Measurements from ENCODE around the gene FLVCR2.

The FLVCR2 gene

GRCh38 chr14:75578102-75578785 lies at the start of gene FLVCR2:
Gene FLVCR2 (plus strand): TSS chr14:75578620. CDS start chr14:75578973, 353 bp downstream.
- DNase-seq = peak; percentile 24

- DNase-seq = no peak
Observed at GRCh38 chr14:75531256-75531655, 47.2 kb upstream of the FLVCR2 start.

- no peak for DNase-seq
Observed at GRCh38 chr14:75531660-75532317, 46.6 kb upstream of the FLVCR2 start.

- no peak for DNase-seq
Observed at GRCh38 chr14:75533791-75534555, 44.4 kb upstream of the FLVCR2 start.

GRCh38 chr14:75535164-75535898 lies 43.1 kb upstream of the FLVCR2 start:
- DNase-seq = no peak

GRCh38 chr14:75537071-75537470 lies 41.3 kb upstream of the FLVCR2 start:
- DNase-seq = no peak

GRCh38 chr14:75539162-75539560 lies 39.3 kb upstream of the FLVCR2 start:
- no peak for DNase-seq

GRCh38 chr14:75539561-75540478 lies 38.6 kb upstream of the FLVCR2 start:
- no peak for DNase-seq

- DNase-seq = no peak
Observed at GRCh38 chr14:75540479-75540851, 38.0 kb upstream of the FLVCR2 start.

- DNase-seq = no peak
Observed at GRCh38 chr14:75542588-75543091, 35.8 kb upstream of the FLVCR2 start.

- DNase-seq = no peak
Observed at GRCh38 chr14:75543253-75543652, 35.2 kb upstream of the FLVCR2 start.

GRCh38 chr14:75543786-75544185 lies 34.6 kb upstream of the FLVCR2 start:
- no peak for DNase-seq

GRCh38 chr14:75545907-75546306 lies 32.5 kb upstream of the FLVCR2 start:
- no peak for DNase-seq

- DNase-seq = no peak
Observed at GRCh38 chr14:75547552-75548250, 30.7 kb upstream of the FLVCR2 start.

- DNase-seq = no peak
Observed at GRCh38 chr14:75548544-75548943, 29.9 kb upstream of the FLVCR2 start.

GRCh38 chr14:75549169-75549568 lies 29.3 kb upstream of the FLVCR2 start:
- DNase-seq = no peak

- no peak for DNase-seq
Observed at GRCh38 chr14:75551021-75551420, 27.4 kb upstream of the FLVCR2 start.

- no peak for DNase-seq
Observed at GRCh38 chr14:75553157-75553556, 25.3 kb upstream of the FLVCR2 start.

- no peak for DNase-seq
Observed at GRCh38 chr14:75553761-75554364, 24.6 kb upstream of the FLVCR2 start.

- DNase-seq = no peak
Observed at GRCh38 chr14:75554482-75554881, 23.9 kb upstream of the FLVCR2 start.

GRCh38 chr14:75558440-75558839 lies 20.0 kb upstream of the FLVCR2 start:
- no peak for DNase-seq

Measured in NCI-H345 (cell line).